ENCODE results near the gene MARK3. TPM values are rescaled to one million over a fixed set of nuclear protein-coding genes. Genes with fewer than 3 reads are reported as not detected.

Gene MARK3
- total RNA-seq, 1 experiment from 2014 or later = 72.5 TPM

DNA sequence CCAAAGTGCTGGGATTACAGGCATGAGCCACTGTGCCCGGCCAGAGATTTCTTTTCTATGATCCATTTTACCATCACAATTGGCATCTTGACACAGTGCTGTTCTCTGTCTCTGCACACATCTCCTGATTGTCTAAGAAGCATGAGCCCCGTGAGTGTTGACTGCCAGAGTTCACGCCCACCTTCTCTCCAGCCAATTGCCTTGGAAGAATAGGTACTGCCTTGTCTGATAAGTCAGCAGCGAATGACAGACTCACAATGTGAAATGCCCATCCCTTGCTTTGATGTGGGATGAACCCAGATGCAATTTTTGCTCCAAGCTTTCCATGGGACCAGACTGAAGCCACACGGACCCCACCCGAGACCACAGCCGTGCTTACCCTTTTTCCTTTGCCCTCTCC, 31.9 kb upstream of the MARK3 start:
- H4K20me1 ChIP-seq (ENCODE audit: insufficient read depth) = no peaks in the 10 kb centered on the region
- H3K4me1 ChIP-seq (ENCODE audit: control insufficient read depth in 1 of 2, insufficient read depth in 2 of 2, low read length in 2 of 2) = peaks cover 13 to 21% of the 10 kb centered on the region in 2 experiments
- POLR2A ChIA-PET = no interaction called here
- H3K79me2 ChIP-seq (ENCODE audit: insufficient read depth, low read length) = no peaks in the 10 kb centered on the region
- H3K4me2 ChIP-seq (ENCODE audit: low read length) = no peak overlapping the region
- H3K36me3 ChIP-seq (ENCODE audit: control insufficient read depth in 1 of 2, insufficient read depth in 2 of 2, low read length in 2 of 2) = no peaks in the 10 kb centered on the region
- intact Hi-C loops (cut with micrococcal nuclease) = no loop called here
- RAD21 ChIA-PET (ENCODE audit: low non-redundant PET in 1 of 2, low total read pairs in 2 of 2, uncharacterized antibody in 2 of 2, unreplicated experiment in 2 of 2) = no interaction called here
- no peak overlapping the region for H3K27ac ChIP-seq (ENCODE audit: low read depth, low read length)
- H3K4me3 ChIP-seq (replicated peaks in 1 of 2; ENCODE audit: low read depth in 1 of 2, low read length in 2 of 2) = no peak overlapping the region
- H3K9me2 ChIP-seq (ENCODE audit: insufficient read depth) = no peaks in the 10 kb centered on the region
- no peaks in the 10 kb centered on the region for H3K27me3 ChIP-seq (ENCODE audit: insufficient read depth, low read length)
- no peaks in the 10 kb centered on the region for H3K9me3 ChIP-seq (ENCODE audit: control insufficient read depth in 1 of 2, insufficient read depth in 1 of 2, low read depth in 1 of 2, low read length in 2 of 2)
- ATAC-seq (no peak), DNase-seq (ENCODE audit: low read depth, low spot score) (no peak)
- CTCF ChIA-PET = no interaction called here
- no TSS peak for BruUV-seq (replicated peaks)
- TF ChIP-seq EZH2 (IDR thresholded peaks at IDR 0.05) (no peak), TCF7L2 (IDR thresholded peaks at IDR 0.05; ENCODE audit: borderline replicate concordance, extremely low read depth, insufficient read depth, insufficient read length) (no peak), POLR2A (IDR thresholded peaks at IDR 0.05; ENCODE audit: borderline replicate concordance, extremely low read depth, insufficient read depth, insufficient read length) (no peak), POLR2AphosphoS5 (IDR thresholded peaks at IDR 0.05; ENCODE audit: low read depth, low read length) (no peak), ZNF274 (IDR thresholded peaks at IDR 0.05; ENCODE audit: low read depth, low read length) (no peak), CEBPB (IDR thresholded peaks at IDR 0.05; ENCODE audit: low read depth) (no peak), SP1 (IDR thresholded peaks at IDR 0.05; ENCODE audit: low read depth) (no peak)
- TF ChIP-seq, protein P1, sequence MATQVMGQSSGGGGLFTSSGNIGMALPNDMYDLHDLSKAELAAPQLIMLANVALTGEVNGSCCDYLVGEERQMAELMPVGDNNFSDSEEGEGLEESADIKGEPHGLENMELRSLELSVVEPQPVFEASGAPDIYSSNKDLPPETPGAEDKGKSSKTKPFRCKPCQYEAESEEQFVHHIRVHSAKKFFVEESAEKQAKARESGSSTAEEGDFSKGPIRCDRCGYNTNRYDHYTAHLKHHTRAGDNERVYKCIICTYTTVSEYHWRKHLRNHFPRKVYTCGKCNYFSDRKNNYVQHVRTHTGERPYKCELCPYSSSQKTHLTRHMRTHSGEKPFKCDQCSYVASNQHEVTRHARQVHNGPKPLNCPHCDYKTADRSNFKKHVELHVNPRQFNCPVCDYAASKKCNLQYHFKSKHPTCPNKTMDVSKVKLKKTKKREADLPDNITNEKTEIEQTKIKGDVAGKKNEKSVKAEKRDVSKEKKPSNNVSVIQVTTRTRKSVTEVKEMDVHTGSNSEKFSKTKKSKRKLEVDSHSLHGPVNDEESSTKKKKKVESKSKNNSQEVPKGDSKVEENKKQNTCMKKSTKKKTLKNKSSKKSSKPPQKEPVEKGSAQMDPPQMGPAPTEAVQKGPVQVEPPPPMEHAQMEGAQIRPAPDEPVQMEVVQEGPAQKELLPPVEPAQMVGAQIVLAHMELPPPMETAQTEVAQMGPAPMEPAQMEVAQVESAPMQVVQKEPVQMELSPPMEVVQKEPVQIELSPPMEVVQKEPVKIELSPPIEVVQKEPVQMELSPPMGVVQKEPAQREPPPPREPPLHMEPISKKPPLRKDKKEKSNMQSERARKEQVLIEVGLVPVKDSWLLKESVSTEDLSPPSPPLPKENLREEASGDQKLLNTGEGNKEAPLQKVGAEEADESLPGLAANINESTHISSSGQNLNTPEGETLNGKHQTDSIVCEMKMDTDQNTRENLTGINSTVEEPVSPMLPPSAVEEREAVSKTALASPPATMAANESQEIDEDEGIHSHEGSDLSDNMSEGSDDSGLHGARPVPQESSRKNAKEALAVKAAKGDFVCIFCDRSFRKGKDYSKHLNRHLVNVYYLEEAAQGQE (IDR thresholded peaks at IDR 0.05; ENCODE audit: low read depth) = no peak
- TF ChIP-seq, protein P2, sequence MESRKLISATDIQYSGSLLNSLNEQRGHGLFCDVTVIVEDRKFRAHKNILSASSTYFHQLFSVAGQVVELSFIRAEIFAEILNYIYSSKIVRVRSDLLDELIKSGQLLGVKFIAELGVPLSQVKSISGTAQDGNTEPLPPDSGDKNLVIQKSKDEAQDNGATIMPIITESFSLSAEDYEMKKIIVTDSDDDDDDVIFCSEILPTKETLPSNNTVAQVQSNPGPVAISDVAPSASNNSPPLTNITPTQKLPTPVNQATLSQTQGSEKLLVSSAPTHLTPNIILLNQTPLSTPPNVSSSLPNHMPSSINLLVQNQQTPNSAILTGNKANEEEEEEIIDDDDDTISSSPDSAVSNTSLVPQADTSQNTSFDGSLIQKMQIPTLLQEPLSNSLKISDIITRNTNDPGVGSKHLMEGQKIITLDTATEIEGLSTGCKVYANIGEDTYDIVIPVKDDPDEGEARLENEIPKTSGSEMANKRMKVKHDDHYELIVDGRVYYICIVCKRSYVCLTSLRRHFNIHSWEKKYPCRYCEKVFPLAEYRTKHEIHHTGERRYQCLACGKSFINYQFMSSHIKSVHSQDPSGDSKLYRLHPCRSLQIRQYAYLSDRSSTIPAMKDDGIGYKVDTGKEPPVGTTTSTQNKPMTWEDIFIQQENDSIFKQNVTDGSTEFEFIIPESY (IDR thresholded peaks at IDR 0.05; ENCODE audit: extremely low read depth, insufficient replicate concordance, low read length) = no peak
- no peak overlapping the region for H2AFZ ChIP-seq (ENCODE audit: low read depth, low read length, poor library complexity, severe bottlenecking)
- H3K9ac ChIP-seq (ENCODE audit: low read length) = no peak overlapping the region
